OCI-LY3 (cell line): ENCODE data around the gene SHMT1.

Experiments
- CTCF ChIP-seq: fragments of 200-600, 300-600 bp; sonication (generic); IDR thresholded peaks from 2 replicates; pipeline ENCODE4 v1.5.1; 2014; ENCODE audit warnings: antibody characterized with exemption, low read length, low read depth
- EZH2phosphoT487 ChIP-seq: fragments of 200-600 bp; shearing (Covaris generic); IDR thresholded peaks from 2 replicates; pipeline ENCODE4 v1.6.1; 2018; ENCODE audit warnings: antibody characterized with exemption, mixed run types, low read depth

GRCh38 chr17:18327556-18327955, 35.8 kb downstream of the SHMT1 start:
- no peak for TF ChIP-seq CTCF
- TF ChIP-seq EZH2phosphoT487, result no peak
